LHCN-M2 (cell line): ENCODE measurements around the gene LINC00237. TPM values are rescaled to one million over a fixed set of nuclear protein-coding genes. Genes with fewer than 3 reads are reported as not detected.

Experiments
- DNase-seq: peaks from one replicate; pipeline ENCODE4 v3.0.0-alpha.2; 2012; ENCODE audit warnings: low read depth
- polyA plus RNA-seq: library from polyadenylated mRNA; unstranded; fragments of >200 nt; gene quantifications from one replicate; pipeline ENCODE4 v1.2.1, GENCODE V29; 2012; ENCODE audit warnings: missing spikeins
- total RNA-seq: library from RNA; depleted of rRNA; stranded (reverse); fragments of >200 nt; gene quantifications from 2 replicates; pipeline ENCODE4 v1.2.3, GENCODE V29; 2014; rRNA removed

Gene LINC00237
- total RNA-seq: not detected in 2 replicates
- polyA plus RNA-seq: not detected

DNA sequence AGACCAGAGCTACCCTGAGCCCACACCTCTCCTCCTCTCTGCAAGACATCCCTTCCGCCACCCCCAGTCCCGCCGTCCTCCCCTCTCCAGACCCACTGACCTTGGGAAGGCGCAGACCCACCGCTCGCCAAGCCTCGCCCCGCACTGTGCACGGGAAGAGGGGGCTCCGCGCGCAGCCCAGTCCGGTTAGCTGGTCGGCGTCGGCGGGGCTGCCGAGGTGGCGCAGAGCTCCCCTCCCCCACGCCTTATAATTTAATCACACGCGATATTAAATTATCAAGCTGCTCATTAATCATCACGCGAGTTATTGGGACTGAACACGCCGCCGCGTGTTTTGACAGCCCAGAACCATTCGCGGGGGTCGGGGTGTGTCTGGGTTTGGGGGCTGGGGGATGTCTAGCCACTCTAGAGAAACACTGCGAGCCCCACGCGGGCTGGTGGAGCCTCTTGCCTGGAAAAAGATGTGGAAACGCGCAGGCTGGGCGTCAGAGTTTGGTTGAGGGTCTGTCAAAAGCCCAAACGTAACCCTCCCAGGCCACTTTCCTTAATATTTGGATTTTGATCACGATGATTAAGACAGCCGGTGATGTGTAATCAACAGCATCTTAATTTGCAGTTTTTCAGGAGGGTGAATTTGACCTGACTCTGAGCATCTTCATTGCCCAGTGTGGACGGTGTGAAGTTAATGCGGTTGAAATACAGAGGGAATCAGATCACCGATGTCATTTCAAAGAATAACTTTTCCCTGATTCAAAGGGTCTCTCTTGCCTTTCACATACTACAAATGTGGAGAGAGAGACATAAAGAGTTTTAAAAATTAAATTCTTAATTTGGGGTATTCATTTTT lies at the start of gene LINC00237:
LINC00237 (minus strand) TSS at position 188 of the 847 bp plus-strand sequence.
- DNase-seq: no peak

GRCh38 chr20:21155268-21155667 lies 49.1 kb upstream of the LINC00237 start:
- DNase-seq: no peak

GRCh38 chr20:21154692-21155091 lies 48.5 kb upstream of the LINC00237 start:
- no peak for DNase-seq

- DNase-seq: no peak
These were observed 45.6 kb upstream of the LINC00237 start for GRCh38 chr20:21151791-21152190.

- no peak for DNase-seq
These were observed 43.2 kb upstream of the LINC00237 start for GRCh38 chr20:21149344-21149743.

- peak; percentile 56 for DNase-seq
These were observed 41.4 kb upstream of the LINC00237 start for GRCh38 chr20:21147593-21147992.

DNA sequence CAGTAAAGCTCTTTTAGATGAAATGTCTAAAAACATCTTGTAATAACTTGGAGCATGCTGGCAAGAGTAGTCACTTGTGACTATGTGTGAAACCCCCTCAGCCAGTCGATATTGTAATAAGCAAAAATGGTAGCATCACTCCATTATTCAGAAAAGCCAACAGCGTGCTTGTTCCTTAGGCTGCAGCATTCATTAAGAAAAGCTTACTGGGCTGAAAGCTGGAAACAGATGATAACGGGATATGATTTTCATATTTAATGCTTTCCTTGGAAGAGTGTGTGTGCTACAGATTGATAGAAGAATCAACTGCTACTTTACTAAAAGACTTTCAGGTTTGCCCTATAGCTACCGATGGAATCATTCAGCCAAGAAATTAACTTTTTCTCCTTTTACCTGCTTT lies 40.1 kb upstream of the LINC00237 start:
- no peak for DNase-seq

GRCh38 chr20:21145424-21145823 lies 39.3 kb upstream of the LINC00237 start:
- DNase-seq: no peak

DNA sequence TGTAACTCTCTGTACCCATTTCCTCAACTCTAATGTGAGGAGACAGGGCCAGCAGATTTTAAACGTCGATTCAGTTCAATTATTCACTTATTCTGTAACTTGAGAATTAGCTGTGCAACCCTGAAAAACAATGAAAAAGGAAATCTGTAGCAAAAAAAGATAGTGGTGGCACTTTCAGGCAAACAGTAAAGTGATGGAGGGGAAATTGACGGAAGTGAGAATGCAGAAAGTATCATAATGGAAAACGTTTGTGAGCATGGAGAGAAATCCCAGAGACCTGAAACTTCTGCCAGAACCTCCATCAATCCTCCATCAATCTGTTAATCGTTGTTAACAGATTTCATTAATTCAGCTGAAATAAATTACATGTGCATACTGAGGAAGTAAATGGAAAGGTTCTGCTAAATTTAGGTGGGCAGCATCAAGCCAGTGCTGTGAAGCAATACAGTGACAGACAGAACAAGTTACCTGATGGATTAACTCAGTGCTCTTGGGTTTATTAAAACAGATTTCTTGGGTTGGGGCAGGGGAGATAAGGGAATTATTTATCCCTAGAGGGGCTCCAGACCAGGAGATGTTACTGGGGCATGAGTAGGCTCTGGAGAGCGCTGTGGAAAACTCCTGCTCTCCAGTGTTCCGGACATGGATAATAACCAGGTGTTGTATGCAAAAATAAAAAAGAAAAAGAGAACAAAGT lies 37.2 kb upstream of the LINC00237 start:
- DNase-seq: no peak

DNA sequence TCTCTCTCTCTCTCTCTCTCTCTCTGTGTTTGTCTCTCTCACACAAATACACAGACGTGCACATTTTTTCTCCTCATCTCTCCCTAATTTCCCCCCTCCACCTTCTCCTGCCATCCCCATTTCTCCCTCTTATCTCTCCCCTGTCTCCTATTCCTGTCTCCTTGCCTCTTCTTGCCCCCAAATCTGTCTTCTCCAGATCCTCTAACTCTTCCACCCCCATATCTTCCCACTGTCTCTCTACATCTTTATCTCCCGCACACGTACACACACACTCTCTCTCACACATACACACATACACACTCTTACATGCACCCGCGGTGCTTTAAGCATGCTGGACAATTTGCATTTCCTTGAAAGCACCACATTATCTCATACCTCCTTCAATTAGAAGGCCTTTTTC lies 35.7 kb upstream of the LINC00237 start:
- DNase-seq: no peak

DNA sequence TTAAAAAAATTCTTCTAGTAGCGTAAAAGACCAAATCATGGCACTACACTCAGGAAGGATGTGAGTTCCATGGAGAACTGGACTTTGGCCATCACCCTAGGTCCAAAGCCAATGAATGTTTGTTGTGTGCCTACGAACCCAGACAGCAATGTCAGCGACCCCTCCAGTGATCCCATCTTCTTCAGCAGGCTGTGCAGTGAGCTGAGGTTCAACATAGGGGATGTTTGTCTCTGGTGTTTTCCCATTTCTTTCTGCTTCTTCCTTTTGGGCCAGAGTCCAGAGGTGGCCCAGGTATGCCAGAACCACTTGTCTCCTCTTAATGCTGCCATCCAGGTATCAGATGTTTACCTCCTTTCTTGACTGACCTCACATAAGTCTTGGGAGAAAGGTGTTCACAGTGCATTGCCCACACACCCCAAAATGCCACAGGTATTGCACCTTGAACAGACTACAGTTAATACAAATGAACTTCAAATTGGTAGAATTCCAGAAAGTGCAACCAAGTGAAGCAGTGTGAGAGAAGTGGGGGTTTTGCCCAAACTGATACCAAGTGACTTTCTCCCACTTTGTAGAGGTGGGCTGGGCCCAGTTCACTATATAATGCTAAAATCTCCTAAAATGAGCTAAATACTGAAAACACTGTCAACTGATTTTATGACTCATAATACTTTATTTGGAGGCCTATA lies 33.9 kb upstream of the LINC00237 start:
- DNase-seq: no peak

GRCh38 chr20:21137078-21137477 lies 30.9 kb upstream of the LINC00237 start:
- DNase-seq: no peak

GRCh38 chr20:21136015-21136732 lies 30.0 kb upstream of the LINC00237 start:
- no peak for DNase-seq

DNA sequence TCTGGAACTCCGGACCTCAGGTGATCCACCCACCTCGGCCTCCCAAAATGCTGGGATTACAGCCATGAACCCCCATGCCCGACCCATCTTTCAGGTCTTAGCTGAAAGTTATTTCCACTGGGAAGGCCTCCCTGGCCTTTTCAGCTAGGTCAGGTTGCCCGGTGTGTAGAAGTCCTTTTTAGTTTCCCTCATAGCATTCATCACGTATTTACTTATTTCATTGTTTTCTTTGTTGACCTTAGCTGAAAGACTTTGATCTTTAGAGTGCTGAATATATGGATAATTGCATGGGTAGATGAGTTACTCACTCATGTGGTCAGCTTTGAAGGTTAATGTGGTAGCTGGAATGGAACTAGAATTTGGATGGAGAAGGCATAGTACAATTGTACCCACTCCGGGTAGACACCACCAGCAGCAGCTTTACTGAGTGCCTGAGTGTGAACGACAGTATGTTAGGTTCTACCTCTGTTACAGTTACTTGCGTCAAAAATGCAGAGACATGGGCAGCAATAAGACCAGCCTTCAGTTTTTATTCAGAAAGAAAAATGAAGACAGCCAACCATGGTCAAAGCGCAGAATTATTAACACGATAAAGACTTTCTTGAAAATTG lies 28.8 kb upstream of the LINC00237 start:
- no peak for DNase-seq

DNA sequence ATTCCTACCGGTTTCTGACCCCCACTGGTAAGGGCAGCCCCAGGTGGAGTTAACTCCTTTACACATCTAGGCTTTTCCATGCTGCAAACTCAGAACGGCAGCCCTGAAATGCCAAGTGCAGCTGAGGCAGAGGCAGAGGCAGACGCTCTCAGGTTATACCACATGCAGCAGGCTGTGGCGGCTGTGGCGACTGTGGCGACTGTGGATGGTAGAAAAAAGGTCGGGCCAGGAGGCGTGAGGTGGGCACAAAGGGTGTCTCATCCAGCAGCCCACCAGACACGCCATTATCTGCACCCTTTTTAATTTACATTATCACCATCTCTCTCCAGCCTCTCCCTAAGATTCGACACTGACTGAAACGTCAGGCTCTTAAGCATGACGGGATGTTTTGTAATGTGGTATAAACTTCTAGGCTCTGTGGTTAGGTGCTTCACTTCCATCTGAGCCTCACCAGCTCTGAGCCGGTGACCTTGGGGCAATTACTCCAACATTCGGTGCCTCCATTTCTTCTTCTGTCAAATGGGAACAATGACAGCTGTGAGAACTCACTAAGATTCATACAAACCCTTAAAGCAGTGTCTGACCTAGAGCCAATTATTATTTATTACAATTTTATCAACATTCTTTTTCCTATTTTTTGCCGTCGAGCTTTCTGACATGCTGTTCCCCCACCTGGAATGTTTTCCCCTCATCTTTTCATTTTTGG lies 27.9 kb upstream of the LINC00237 start:
- DNase-seq: no peak

DNA sequence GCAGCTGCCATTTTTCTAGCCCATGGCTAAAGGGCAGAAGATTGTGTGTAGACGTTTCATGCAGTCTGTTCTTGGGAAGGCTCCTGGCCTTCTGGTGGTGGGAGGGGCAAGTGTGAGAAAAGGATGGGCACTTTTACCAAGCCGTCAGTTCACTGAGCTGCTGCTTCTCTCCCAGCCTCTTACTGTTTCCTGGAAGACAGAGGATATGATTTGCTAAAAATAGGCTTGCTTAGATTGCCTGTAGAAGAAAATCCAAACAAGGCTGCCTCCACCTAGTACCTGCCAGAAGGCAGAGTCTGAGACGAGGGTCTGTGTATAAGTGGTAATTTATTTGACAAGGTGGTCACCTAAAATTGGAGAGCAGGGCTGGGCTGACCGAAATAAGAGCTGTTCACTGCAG lies 27.2 kb upstream of the LINC00237 start:
- DNase-seq: no peak

- DNase-seq: no peak
These were observed 23.7 kb upstream of the LINC00237 start for GRCh38 chr20:21129861-21130260.

GRCh38 chr20:21127201-21127981 lies 21.2 kb upstream of the LINC00237 start:
- DNase-seq: no peak

DNA sequence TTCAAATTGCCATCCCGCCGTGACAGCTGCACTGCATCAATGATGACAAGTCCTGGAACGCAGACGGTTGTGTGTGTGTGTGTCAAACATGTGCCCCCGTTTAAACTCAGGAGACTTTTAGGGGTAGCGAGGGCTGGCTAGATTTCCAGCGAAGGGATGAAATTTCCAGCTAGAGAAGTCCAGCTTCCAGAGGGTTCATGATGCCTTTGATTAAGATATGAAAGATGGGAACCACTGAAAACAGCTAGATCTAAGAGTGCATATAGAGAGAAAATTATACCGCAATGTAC lies 20.4 kb upstream of the LINC00237 start:
- DNase-seq: peak; percentile 26
